ENCODE results near the gene TYW1B.
"Not testable (repeated sequence)": the region's sequence is repeated elsewhere in the genome, so short reads cannot be mapped to it uniquely, and the experiment has no call there.

TYW1B gene

GRCh38 chr7:72540923-72541322 is 287.1 kb downstream of the TYW1B start:
- DNase-seq: no peak

GRCh38 chr7:72540106-72540611 is 287.8 kb downstream of the TYW1B start:
- no peak for DNase-seq

- DNase-seq: no peak
Observed at GRCh38 chr7:72539702-72540101, 288.3 kb downstream of the TYW1B start.

DNA sequence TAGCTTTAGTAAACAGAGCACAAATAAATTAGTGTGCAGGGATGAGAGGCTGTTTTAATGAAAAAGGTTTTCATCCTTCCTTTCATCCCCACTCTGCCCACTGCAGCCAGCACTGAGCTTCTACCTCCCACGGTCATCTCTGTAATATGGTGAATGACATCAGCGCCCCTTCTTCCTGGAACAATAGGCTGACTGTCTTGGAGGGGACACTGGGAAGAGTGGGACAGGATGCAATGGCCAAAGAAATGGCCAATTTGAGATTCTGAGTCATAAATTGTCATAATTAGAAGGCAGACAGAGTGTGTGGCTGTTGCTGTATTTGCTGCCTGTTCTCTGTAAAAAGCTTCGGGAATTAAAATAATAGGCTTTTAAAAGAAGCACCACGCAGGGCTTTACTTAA is 289.1 kb downstream of the TYW1B start:
- DNase-seq: no peak

- DNase-seq: no peak
Observed at GRCh38 chr7:72538147-72538546, 289.9 kb downstream of the TYW1B start.

GRCh38 chr7:72536038-72536437 is 292.0 kb downstream of the TYW1B start:
- DNase-seq: not testable (repeated sequence)

DNA sequence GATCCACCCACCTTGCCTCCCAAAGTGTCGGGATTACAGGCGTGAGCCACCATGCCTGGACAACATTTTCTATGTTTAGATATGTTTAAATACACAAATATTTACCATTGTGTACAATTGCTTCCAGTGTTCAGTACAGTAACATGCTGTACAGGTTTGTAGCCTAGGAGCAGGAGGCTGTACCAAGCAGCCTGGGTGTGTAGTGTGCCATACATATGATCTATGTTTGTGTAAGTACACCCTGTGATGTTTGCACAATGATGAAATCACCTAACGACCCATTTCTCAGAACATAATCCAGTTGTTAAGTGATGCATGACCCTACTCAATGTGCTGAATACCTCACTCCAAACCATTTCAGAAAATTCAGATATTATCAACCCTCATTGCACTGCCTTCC is 297.0 kb downstream of the TYW1B start:
- not testable (repeated sequence) for DNase-seq

Measured in cerebellar nuclear complex (tissue), 1 donor.